ENCODE results near the gene PHF14.

DNA sequence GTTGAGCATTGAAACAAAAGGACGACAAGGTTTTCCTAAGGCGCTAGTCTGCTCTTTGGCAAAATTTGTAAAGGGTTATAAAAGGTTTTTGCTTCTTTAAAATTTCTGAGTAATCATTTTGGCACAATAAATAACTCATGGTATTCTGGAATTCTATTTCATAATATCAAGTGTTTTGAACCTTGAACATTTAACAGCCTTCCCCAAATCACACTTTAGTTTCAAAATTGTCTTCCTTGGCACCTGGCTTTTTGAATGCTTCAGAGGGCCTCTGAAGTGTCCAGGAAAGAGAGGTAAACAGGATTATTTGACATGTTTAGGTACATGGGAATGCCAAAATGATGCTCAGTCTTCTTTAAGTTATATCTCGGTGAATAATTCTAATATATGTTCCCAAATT lies 220.8 kb downstream of the PHF14 start:
- TF ChIP-seq CTCF (IDR thresholded peaks at IDR 0.05) (no peak), POLR2A (IDR thresholded peaks at IDR 0.05) (no peak)
